Activated naive CD4-positive, alpha-beta T cell treated with anti-CD3 and anti-CD28 coated beads, Interleukin-2, amount 10 ng/mL, durations not matched to agents 7 days and 5 days (primary cell): ENCODE data around the gene KMT2C.
"Not testable (repeated sequence)": the region's sequence is repeated elsewhere in the genome, so short reads cannot be mapped to it uniquely, and the experiment has no call there.

Experiments used
- CTCF ChIA-PET: fragments of 350-600 bp; sonication (Branson Sonifier 250); formaldehyde crosslinking; loops from one replicate; lab custom pipeline; 2021; ENCODE audit warnings: antibody characterized with exemption; lab: Charles Lee
- DNase-seq: peaks from one replicate; pipeline ENCODE4 v3.0.0-alpha.2; 2020
- H3K27ac Mint-ChIP-seq: one replicate; pipeline ENCODE4 v1.8.0; 2021; ENCODE audit warnings: mild to moderate bottlenecking, moderate library complexity, mixed read lengths
- H3K27me3 Mint-ChIP-seq: one replicate; pipeline ENCODE4 v1.8.0; 2021; ENCODE audit warnings: mild to moderate bottlenecking, mixed read lengths
- H3K36me3 Mint-ChIP-seq: one replicate; pipeline ENCODE4 v1.8.0; 2021; ENCODE audit warnings: mixed read lengths
- H3K4me1 Mint-ChIP-seq: one replicate; pipeline ENCODE4 v1.8.0; 2021; ENCODE audit warnings: mixed read lengths
- H3K4me3 Mint-ChIP-seq: one replicate; pipeline ENCODE4 v1.8.0; 2021; ENCODE audit warnings: mild to moderate bottlenecking, moderate library complexity, mixed read lengths
- H3K9me3 Mint-ChIP-seq: one replicate; pipeline ENCODE4 v1.8.0; 2021; ENCODE audit warnings: mixed read lengths

KMT2C gene

GRCh38 chr7:152402384-152403250 lies 33.2 kb downstream of the KMT2C start:
- Mint-ChIP-seq H3K27me3 (no peaks in the 10 kb centered on the region), H3K27ac (no peak overlapping the region), H3K36me3 (peaks cover 9% of the 10 kb centered on the region), H3K4me3 (no peak overlapping the region), H3K4me1 (no peaks in the 10 kb centered on the region), H3K9me3 (peaks cover 25% of the 10 kb centered on the region)
- no peak for DNase-seq
- CTCF ChIA-PET, result no interaction called here

- no peak for DNase-seq
- no peak overlapping the region for H3K4me3 Mint-ChIP-seq
- peaks cover 3% of the 10 kb centered on the region for H3K36me3 Mint-ChIP-seq
- no peaks in the 10 kb centered on the region for H3K27me3 Mint-ChIP-seq
- CTCF ChIA-PET, result no interaction called here
- H3K4me1 Mint-ChIP-seq, result no peaks in the 10 kb centered on the region
- H3K9me3 Mint-ChIP-seq, result no peaks in the 10 kb centered on the region
- H3K27ac Mint-ChIP-seq, result no peak overlapping the region
These were observed 36.5 kb downstream of the KMT2C start for GRCh38 chr7:152399344-152399743.

DNA sequence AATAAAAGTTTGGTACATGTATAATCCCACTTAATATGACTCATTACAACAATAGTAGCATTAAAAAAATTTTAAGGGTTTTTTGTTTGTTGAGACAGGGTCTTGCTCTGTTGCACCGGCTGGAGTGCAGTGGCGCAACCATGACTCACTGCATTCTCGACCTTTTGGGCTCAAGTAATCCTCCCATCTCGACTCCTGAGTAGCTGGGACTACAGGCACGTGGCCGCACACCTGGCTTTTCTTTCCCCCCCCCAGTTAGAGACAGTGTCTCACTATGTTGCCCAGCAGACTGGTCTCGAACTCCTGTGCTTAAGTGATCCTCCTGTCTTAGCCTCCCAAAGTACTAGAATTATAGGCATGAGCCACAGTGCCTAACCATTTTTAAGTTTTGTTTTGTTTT lies 40.7 kb downstream of the KMT2C start:
- Mint-ChIP-seq H3K27me3 (no peaks in the 10 kb centered on the region), H3K4me1 (peaks cover 2% of the 10 kb centered on the region), H3K9me3 (no peaks in the 10 kb centered on the region), H3K27ac (no peak overlapping the region), H3K4me3 (no peak overlapping the region), H3K36me3 (no peaks in the 10 kb centered on the region)
- DNase-seq, result no peak
- CTCF ChIA-PET, result no interaction called here

DNA sequence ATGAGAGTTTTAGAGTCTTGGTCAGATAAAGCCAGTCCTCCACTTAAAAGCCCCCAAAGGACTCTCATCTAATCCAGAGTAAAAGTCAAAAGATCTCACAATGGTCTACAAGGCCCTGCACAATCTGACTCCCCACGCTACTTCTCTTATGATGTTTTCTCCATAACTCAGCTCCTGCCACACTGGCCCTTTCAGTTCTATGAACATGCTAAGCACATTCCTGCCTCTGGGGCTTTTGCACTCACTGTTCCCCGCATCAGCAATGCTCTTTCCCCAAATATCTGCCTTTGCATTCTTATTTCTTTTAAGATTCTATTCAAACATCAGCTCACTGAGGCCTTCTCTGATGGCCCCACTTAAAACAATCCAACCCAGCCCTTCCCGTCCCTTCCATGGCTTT lies 41.6 kb downstream of the KMT2C start:
- DNase-seq, CTCF ChIA-PET, H3K4me3 Mint-ChIP-seq, H3K36me3 Mint-ChIP-seq, H3K27ac Mint-ChIP-seq, H3K9me3 Mint-ChIP-seq, H3K27me3 Mint-ChIP-seq, H3K4me1 Mint-ChIP-seq: not testable (repeated sequence)

DNA sequence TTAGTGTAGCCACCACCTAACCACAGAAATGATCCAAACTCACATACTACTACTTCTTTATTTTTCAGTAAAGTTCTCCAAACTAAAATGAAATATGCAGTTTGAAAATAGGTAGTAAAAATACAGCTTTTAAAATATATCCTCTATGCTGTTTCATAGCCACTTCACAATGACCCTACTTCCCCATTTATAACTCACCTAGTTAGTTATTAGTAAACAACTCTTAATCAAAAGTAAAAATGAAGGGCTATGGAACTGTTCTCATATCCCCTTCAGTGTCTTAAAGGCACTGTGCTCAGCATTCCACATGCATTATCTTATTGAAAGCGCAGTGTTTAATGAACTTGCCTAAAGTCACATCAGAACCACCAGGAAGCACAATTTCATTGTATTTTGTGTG lies 43.5 kb downstream of the KMT2C start:
- CTCF ChIA-PET, result no interaction called here
- DNase-seq, result no peak
- Mint-ChIP-seq H3K9me3 (peaks cover 2% of the 10 kb centered on the region), H3K4me1 (peaks cover 2% of the 10 kb centered on the region), H3K4me3 (no peak overlapping the region), H3K27ac (no peak overlapping the region), H3K27me3 (no peaks in the 10 kb centered on the region), H3K36me3 (no peaks in the 10 kb centered on the region)

DNA sequence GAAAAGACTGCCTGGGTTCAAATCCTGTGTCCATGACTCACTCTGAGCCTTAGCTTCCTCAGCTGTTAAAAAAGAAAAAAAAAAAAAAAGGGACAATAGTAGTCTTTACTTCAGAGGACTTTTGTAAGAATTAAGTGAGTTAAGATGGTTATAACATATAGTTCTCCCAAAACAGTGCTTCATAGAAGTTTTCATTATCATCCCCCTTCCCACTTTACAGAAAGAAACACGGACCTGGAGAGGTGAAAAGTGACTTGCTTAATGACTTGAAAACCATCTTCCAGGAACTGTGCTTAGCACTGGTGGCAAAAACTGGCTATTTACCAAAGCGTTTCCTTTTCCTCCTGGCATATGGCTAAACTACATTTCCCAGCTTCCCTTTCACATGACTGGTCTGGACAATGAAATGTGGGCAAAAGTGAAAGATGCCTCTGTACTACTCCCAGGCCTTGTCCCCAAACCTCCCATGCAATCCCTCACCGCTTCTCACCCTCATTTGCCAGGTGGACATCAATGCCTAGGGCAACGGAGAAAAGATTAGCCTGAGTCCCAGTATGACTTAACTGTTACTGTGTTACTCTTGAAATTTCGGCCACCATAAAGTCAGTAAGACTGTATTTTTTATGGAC lies 49.6 kb downstream of the KMT2C start:
- H3K36me3 Mint-ChIP-seq, DNase-seq, H3K9me3 Mint-ChIP-seq, H3K4me3 Mint-ChIP-seq, H3K27me3 Mint-ChIP-seq, H3K27ac Mint-ChIP-seq, H3K4me1 Mint-ChIP-seq, CTCF ChIA-PET: not testable (repeated sequence)

- CTCF ChIA-PET, H3K36me3 Mint-ChIP-seq, H3K9me3 Mint-ChIP-seq, DNase-seq, H3K27ac Mint-ChIP-seq, H3K4me3 Mint-ChIP-seq, H3K27me3 Mint-ChIP-seq, H3K4me1 Mint-ChIP-seq: not testable (repeated sequence)
These were observed 51.3 kb downstream of the KMT2C start for GRCh38 chr7:152384235-152385200.

DNA sequence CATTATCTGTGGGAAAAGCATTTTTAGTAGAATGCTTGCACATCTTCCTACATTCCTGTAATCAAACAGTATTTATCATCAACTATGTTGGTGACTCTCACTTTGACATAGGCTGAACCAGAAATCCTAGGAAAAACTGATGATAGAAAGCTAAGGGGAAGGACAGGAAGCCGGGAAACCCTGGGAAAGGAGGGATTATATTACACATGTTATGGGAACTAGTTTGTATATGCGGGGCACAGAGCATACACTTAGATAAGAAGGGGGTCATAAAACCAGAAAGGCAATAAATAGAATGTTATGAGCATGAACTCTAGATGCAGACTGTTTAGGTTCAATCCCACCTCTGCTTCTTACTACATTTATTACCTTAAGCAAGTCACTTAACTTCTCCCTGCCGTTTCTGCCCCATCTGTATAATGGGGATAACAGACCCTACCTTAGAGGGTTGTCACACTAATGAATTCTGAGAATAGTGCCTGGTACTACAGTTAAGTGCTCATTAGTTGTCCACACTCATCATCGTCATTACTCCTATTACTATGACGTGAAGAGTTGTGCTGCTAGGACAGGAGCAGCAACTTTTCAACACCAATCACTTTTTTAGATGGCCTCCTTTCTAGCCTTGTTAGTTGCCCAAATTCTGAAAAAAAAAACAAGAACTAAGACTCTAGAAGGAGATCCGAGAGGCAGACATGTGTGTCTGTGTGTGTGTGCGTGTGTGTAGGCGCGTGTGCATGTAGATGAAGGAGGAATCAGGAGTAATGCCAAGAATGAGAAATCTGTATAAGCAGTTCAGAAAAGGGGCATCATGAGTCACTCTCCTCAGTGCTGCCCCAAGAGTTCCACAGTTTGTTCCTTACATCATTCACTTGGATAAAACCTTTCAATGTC lies 52.2 kb downstream of the KMT2C start:
- no peaks in the 10 kb centered on the region for H3K27me3 Mint-ChIP-seq
- H3K27ac Mint-ChIP-seq, result no peak overlapping the region
- H3K36me3 Mint-ChIP-seq, result peaks cover 2% of the 10 kb centered on the region
- H3K9me3 Mint-ChIP-seq, result peaks cover 10% of the 10 kb centered on the region
- no peak overlapping the region for H3K4me3 Mint-ChIP-seq
- no peak for DNase-seq
- peaks cover 9% of the 10 kb centered on the region for H3K4me1 Mint-ChIP-seq
- CTCF ChIA-PET, result no interaction called here

- H3K36me3 Mint-ChIP-seq, result peaks cover 2% of the 10 kb centered on the region
- DNase-seq, result no peak
- H3K9me3 Mint-ChIP-seq, result peaks cover 8% of the 10 kb centered on the region
- H3K27ac Mint-ChIP-seq, result no peak overlapping the region
- CTCF ChIA-PET, result no interaction called here
- no peaks in the 10 kb centered on the region for H3K27me3 Mint-ChIP-seq
- H3K4me1 Mint-ChIP-seq, result peaks cover 9% of the 10 kb centered on the region
- H3K4me3 Mint-ChIP-seq, result no peak overlapping the region
These were observed 53.6 kb downstream of the KMT2C start for GRCh38 chr7:152382244-152382643.

- H3K27ac Mint-ChIP-seq, CTCF ChIA-PET, H3K36me3 Mint-ChIP-seq, DNase-seq, H3K27me3 Mint-ChIP-seq, H3K4me3 Mint-ChIP-seq, H3K4me1 Mint-ChIP-seq, H3K9me3 Mint-ChIP-seq: not testable (repeated sequence)
These were observed 54.7 kb downstream of the KMT2C start for GRCh38 chr7:152380931-152381578.

DNA sequence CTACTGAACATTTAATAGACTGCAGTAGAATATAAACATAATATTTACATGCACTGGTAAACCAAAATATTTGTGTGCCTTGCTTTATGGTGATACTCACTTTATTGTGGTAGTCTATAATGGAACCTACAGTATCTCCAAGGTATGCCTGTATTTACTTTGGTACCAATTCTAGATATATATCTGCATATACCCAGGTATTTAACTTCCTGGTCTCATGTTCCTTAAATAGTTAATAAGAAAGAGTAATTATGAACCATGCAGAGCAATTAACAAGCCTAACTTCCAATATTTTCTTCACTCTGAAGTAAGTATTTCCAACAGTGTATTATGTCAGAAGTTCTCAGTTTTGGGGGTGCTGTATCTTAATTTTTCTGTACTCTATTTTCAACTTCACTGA lies 57.3 kb downstream of the KMT2C start:
- H3K9me3 Mint-ChIP-seq, CTCF ChIA-PET, H3K36me3 Mint-ChIP-seq, DNase-seq, H3K27ac Mint-ChIP-seq, H3K4me3 Mint-ChIP-seq, H3K27me3 Mint-ChIP-seq, H3K4me1 Mint-ChIP-seq: not testable (repeated sequence)

GRCh38 chr7:152376716-152377484 lies 58.9 kb downstream of the KMT2C start:
- H3K4me3 Mint-ChIP-seq, H3K36me3 Mint-ChIP-seq, H3K4me1 Mint-ChIP-seq, DNase-seq, CTCF ChIA-PET, H3K27me3 Mint-ChIP-seq: not testable (repeated sequence)
- Mint-ChIP-seq H3K9me3 (peaks cover 13% of the 10 kb centered on the region), H3K27ac (peak overlapping the region; percentile 4)

- H3K27ac Mint-ChIP-seq, result no peak overlapping the region
- peaks cover 16% of the 10 kb centered on the region for H3K36me3 Mint-ChIP-seq
- peaks cover 8% of the 10 kb centered on the region for H3K4me1 Mint-ChIP-seq
- H3K4me3 Mint-ChIP-seq, result no peak overlapping the region
- no peak for DNase-seq
- H3K27me3 Mint-ChIP-seq, result no peaks in the 10 kb centered on the region
- CTCF ChIA-PET, result no interaction called here
- peaks cover 13% of the 10 kb centered on the region for H3K9me3 Mint-ChIP-seq
These were observed 65.5 kb downstream of the KMT2C start for GRCh38 chr7:152370297-152370696.
